K562 (cell line): Measurements from ENCODE around the gene COL4A1. TPM values are rescaled to one million over a fixed set of nuclear protein-coding genes. Genes with fewer than 3 reads are reported as not detected.

Source experiments
- ATAC-seq: fragments of 200-7000 bp; cut with Tn5 transposase; 3 replicates; pipeline ENCODE4 v1.9.1; 2020; ENCODE audit warnings: moderate library complexity
- BruUV-seq: library from RNA; stranded (reverse); fragments of 400-500 nt; replicated peaks from 2 replicates; lab custom pipeline; 2021; lab: Mats Ljungman, UMichigan
- CTCF ChIA-PET: fragments of 300-600 bp; formaldehyde crosslinking; extraction: SDS; loops from one replicate; lab custom pipeline; 2021; ENCODE audit warnings: low intra/inter-chr PET ratio; lab: Yijun Ruan, JAX
- POLR2A ChIA-PET: fragments of 300-600, 350-650 bp; sonication (Branson Sonifier 250); formaldehyde crosslinking; extraction: SDS; loops from one replicate; lab custom pipeline; 2021; ENCODE audit warnings: antibody characterized with exemption, inconsistent platforms; lab: Yijun Ruan, JAX
- DNase-seq, 4 experiments: peaks; one replicate each; pipeline versions ENCODE4 v3.0.0 to v3.0.0-alpha.2; 2011 to 2018; ENCODE audit warnings: low spot score in 3 of 4, mixed read lengths in 3 of 4; ENCODE audit errors: extremely low read depth in 1 of 4
- FAIRE-seq: peaks from 2 replicates; lab custom pipeline; 2011; peaks lifted over from hg19 to GRCh38; lab: Jason Lieb, UNC
- H2AFZ ChIP-seq: 2 replicates; pipeline ENCODE4 v1.6.0; 2011; ENCODE audit warnings: low read depth, low read length, control low read depth, inconsistent platforms
- H3K27ac ChIP-seq: fragments of 200-600 bp; 3 replicates; pipeline ENCODE4 v1.8.0; 2011; ENCODE audit warnings: low read depth, mild to moderate bottlenecking, control low read depth, inconsistent platforms, low read length, moderate library complexity, mixed read lengths; ENCODE audit errors: extremely low read depth
- H3K27me3 ChIP-seq, 2 experiments: fragments of 300-600 bp in 1 of 2; 2 replicates in 1 of 2; 3 replicates in 1 of 2; pipeline versions ENCODE4 v1.6.0 to v1.8.0; 2011; ENCODE audit warnings: inconsistent platforms in 2 of 2, low read length in 2 of 2, mild to moderate bottlenecking in 1 of 2, mixed read lengths in 1 of 2, moderate library complexity in 1 of 2; ENCODE audit not compliant: control insufficient read depth in 2 of 2, insufficient read depth in 2 of 2
- H3K36me3 ChIP-seq: fragments of 300-600 bp; 3 replicates; pipeline ENCODE4 v1.8.0; 2011; ENCODE audit warnings: mild to moderate bottlenecking, low read length, inconsistent platforms; ENCODE audit not compliant: control insufficient read depth, insufficient read depth
- H3K4me1 ChIP-seq, 2 experiments: fragments of 200-600 bp in 1 of 2; replicated peaks in 1 of 2; 2 replicates in 1 of 2; 3 replicates in 1 of 2; pipeline versions ENCODE4 v1.5.1 to v1.8.0; 2011; ENCODE audit warnings: inconsistent platforms in 2 of 2, low read length in 2 of 2, mild to moderate bottlenecking in 1 of 2, mixed read lengths in 1 of 2, moderate library complexity in 1 of 2; ENCODE audit not compliant: control insufficient read depth in 2 of 2, insufficient read depth in 2 of 2
- H3K4me2 ChIP-seq: 2 replicates; pipeline ENCODE4 v1.6.1; 2011; ENCODE audit warnings: low read length, control low read depth, inconsistent platforms, mixed read lengths; ENCODE audit not compliant: insufficient read depth
- H3K4me3 ChIP-seq: fragments of 200-600 bp; sonication (generic), shearing (Covaris generic); 2 replicates; pipeline ENCODE4 v1.5.1; 2016; ENCODE audit warnings: control low read depth, inconsistent platforms
- H3K79me2 ChIP-seq: fragments of 200-600 bp; 3 replicates; pipeline ENCODE4 v1.8.0; 2011; ENCODE audit warnings: low read length, inconsistent platforms; ENCODE audit not compliant: control insufficient read depth, insufficient read depth
- H3K9ac ChIP-seq, 2 experiments: 2 replicates each; pipeline versions ENCODE4 v1.6.0 to v1.6.1; 2011; ENCODE audit warnings: low read depth in 2 of 2, low read length in 2 of 2, control low read depth in 1 of 2, inconsistent platforms in 1 of 2, mild to moderate bottlenecking in 1 of 2, mixed read lengths in 1 of 2; ENCODE audit not compliant: insufficient read depth in 1 of 2
- H3K9me1 ChIP-seq: one replicate; pipeline ENCODE4 v1.6.0; 2011; ENCODE audit warnings: inconsistent platforms, mild to moderate bottlenecking, low read length, moderate library complexity; ENCODE audit not compliant: control insufficient read depth, insufficient read depth
- H3K9me3 ChIP-seq: replicated peaks from 2 replicates; pipeline ENCODE4 v1.5.1; 2011; ENCODE audit warnings: low read depth, low read length, inconsistent platforms; ENCODE audit not compliant: control insufficient read depth, insufficient read depth
- H4K20me1 ChIP-seq: replicated peaks from 2 replicates; pipeline ENCODE4 v1.6.1; 2011; ENCODE audit warnings: low read length, inconsistent platforms, mixed read lengths; ENCODE audit not compliant: control insufficient read depth, insufficient read depth
- GTF3C2 ChIP-seq: IDR thresholded peaks from 3 replicates; pipeline ENCODE4 v1.6.1; 2011; ENCODE audit warnings: borderline replicate concordance, mild to moderate bottlenecking, moderate library complexity; ENCODE audit not compliant: insufficient read length; ENCODE audit errors: extremely low read depth
- HDAC3 ChIP-seq: fragments of 450-650 bp; IDR thresholded peaks from 2 replicates; pipeline ENCODE4 v1.6.1; 2018; ENCODE audit warnings: borderline replicate concordance, mild to moderate bottlenecking, moderate library complexity; ENCODE audit not compliant: partially characterized antibody
- HDAC6 ChIP-seq: IDR thresholded peaks from 2 replicates; pipeline ENCODE4 v1.6.1; 2012; ENCODE audit warnings: low read depth, mild to moderate bottlenecking, control low read depth, inconsistent platforms, low read length, moderate library complexity
- SAP30 ChIP-seq: fragments of 200-600 bp; sonication (generic); IDR thresholded peaks from 2 replicates; pipeline ENCODE4 v1.6.1; 2012; ENCODE audit warnings: borderline replicate concordance, low read depth, mild to moderate bottlenecking, moderate library complexity, low read length, control low read depth, inconsistent platforms; ENCODE audit not compliant: insufficient read depth, poor library complexity, severe bottlenecking
- SIN3A ChIP-seq, 2 experiments: fragments of 150-350 bp in 1 of 2; IDR thresholded peaks; 2 replicates each; pipeline ENCODE4 v1.6.1; 2011 to 2016; ENCODE audit warnings: borderline replicate concordance in 2 of 2, low read depth in 2 of 2, low read length in 2 of 2, mild to moderate bottlenecking in 2 of 2, moderate library complexity in 2 of 2; ENCODE audit not compliant: control insufficient read depth in 1 of 2
- ZBTB43 ChIP-seq: sonication (generic); formaldehyde crosslinking; IDR thresholded peaks from 2 replicates; pipeline ENCODE4 v1.8.0; 2023; ENCODE audit warnings: mild to moderate bottlenecking, missing genetic modification reagents
- ZNF146 ChIP-seq: IDR thresholded peaks from one replicate; pipeline ENCODE4 v1.6.1; 2018; ENCODE audit warnings: missing compliant biosample characterization; ENCODE audit not compliant: unreplicated experiment
- WGBS: fragments of 100-300 bp; shearing (Covaris generic); methylation state at CpG from one replicate; pipeline ENCODE4 v1.1.6; 2016; ENCODE audit warnings: low coverage, mixed read lengths; ENCODE audit not compliant: insufficient coverage; ENCODE audit errors: missing lambda C conversion rate; 5-methylcytosine and 5-hydroxymethylcytosine counted together
- in situ Hi-C: fragments of 300-500 bp; cut with MboI; formaldehyde crosslinking; loops from 4 replicates; pipeline ENCODE4 v1.15.0; 2018; ENCODE audit warnings: inconsistent platforms, mixed read lengths
- intact Hi-C: fragments of 100-400 bp; cut with micrococcal nuclease; formaldehyde crosslinking; loops from 2 replicates; pipeline ENCODE4 v1.14.2; 2022
- polyA plus RNA-seq, 8 experiments: library from polyadenylated mRNA; depleted of rRNA in 4 of 8; stranded (reverse) in 5 of 8; unstranded in 3 of 8; fragments of >200 nt; fragmentation: Nextera tagmentation in 2 of 8; fragmentation: Illumina TruSeq in 1 of 8; extraction: Ambion mirVana in 2 of 8; extraction: Trizol in 1 of 8; gene quantifications; 2 replicates each; pipeline versions ENCODE4 v1.2.1 to v1.2.3, GENCODE V29; 2011 to 2014; ENCODE audit warnings: inconsistent platforms in 1 of 8, missing spikeins in 1 of 8
- total RNA-seq, 7 experiments: library from RNA; depleted of rRNA in 6 of 7; stranded (reverse); fragments of >200 nt in 6 of 7; fragmentation: Illumina TruSeq in 2 of 7; extraction: Trizol in 2 of 7; gene quantifications; 2 replicates each; pipeline versions ENCODE4 v1.2.1 to v1.2.3, GENCODE V29; 2011 to 2021; ENCODE audit warnings: low replicate concordance in 1 of 7
- TF ChIP-seq, protein P1 (sequence below): fragments of 250-450 bp; sonication (Bioruptor Pico); IDR thresholded peaks from 2 replicates; pipeline ENCODE4 v1.4.0; 2020; ENCODE audit warnings: mild to moderate bottlenecking

The COL4A1 gene
- total and polyA plus RNA-seq, 9 of the 15 experiments (the other 6 are each of a cell fraction or from before 2014, with no cell fraction given) = 0.35 TPM; not detected in 8

GRCh38 chr13:110179857-110180147 is 127.2 kb downstream of the COL4A1 start:
- no peak for TF ChIP-seq SAP30
- TF ChIP-seq HDAC6 = no peak
- no peak for TF ChIP-seq HDAC3
- TF ChIP-seq GTF3C2 = no peak
- no peak for TF ChIP-seq ZBTB43 (CRISPR knock-in tag)
- no peak for TF ChIP-seq ZNF146 (CRISPR knock-in tag)
- TF ChIP-seq, protein P1, sequence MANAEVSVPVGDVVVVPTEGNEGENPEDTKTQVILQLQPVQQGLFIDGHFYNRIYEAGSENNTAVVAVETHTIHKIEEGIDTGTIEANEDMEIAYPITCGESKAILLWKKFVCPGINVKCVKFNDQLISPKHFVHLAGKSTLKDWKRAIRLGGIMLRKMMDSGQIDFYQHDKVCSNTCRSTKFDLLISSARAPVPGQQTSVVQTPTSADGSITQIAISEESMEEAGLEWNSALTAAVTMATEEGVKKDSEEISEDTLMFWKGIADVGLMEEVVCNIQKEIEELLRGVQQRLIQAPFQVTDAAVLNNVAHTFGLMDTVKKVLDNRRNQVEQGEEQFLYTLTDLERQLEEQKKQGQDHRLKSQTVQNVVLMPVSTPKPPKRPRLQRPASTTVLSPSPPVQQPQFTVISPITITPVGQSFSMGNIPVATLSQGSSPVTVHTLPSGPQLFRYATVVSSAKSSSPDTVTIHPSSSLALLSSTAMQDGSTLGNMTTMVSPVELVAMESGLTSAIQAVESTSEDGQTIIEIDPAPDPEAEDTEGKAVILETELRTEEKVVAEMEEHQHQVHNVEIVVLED (CRISPR knock-in tag) = no peak
- TF ChIP-seq SIN3A (IDR thresholded peaks at IDR 0.05; ENCODE audit: borderline replicate concordance in 2 of 2, control insufficient read depth in 1 of 2, low read depth in 2 of 2, low read length in 2 of 2) = no peak
- TF ChIP-seq, all 486 proteins: peak for 0
- Histone ChIP-seq H3K4me2 (no peak overlapping the region), H3K9me3 (no peaks in the 10 kb centered on the region), H3K79me2 (no peaks in the 10 kb centered on the region), H2AFZ (no peak overlapping the region), H3K27ac (no peak overlapping the region), H3K36me3 (no peaks in the 10 kb centered on the region), H3K27me3 (peaks cover 0 to 22% of the 10 kb centered on the region in 2 experiments; a peak in 2 of 5 replicates), H3K4me3 (no peak overlapping the region), H3K9ac (no peak overlapping the region), H3K9me1 (no peaks in the 10 kb centered on the region), H3K4me1 (no peaks in the 10 kb centered on the region), H4K20me1 (no peaks in the 10 kb centered on the region)
- DNase-seq = no peak
- in situ Hi-C loops = no loop called here
- intact Hi-C loops = no loop called here
- ChIA-PET POLR2A (no interaction called here), CTCF (no interaction called here)
- FAIRE-seq = no peak
- BruUV-seq = no TSS peak
- ATAC-seq = no peak
- 0% methylated on average over 1 of the region's 1 CpG for WGBS
